ENCODE data around the gene WDR46. TPM values are rescaled to one million over a fixed set of nuclear protein-coding genes. Genes with fewer than 3 reads are reported as not detected.

Gene WDR46
- total RNA-seq, 1 donor from 2014 or later: 31.1 TPM

GRCh38 chr6:33295621-33296369 is 6.8 kb upstream of the WDR46 start:
- Histone ChIP-seq H3K9ac (no peak overlapping the region), H3K27ac (no peak overlapping the region), H3K4me2 (no peak overlapping the region), H3K79me2 (ENCODE audit: low read depth) (peaks cover 20% of the 10 kb centered on the region), H3K9me3 (ENCODE audit: low read depth) (no peaks in the 10 kb centered on the region), H3K27me3 (no peaks in the 10 kb centered on the region), H2AFZ (replicated peaks) (no peak overlapping the region), H3F3A (ENCODE audit: low read depth) (peaks cover 39% of the 10 kb centered on the region), H3K36me3 (no peaks in the 10 kb centered on the region), H3K4me3 (no peak overlapping the region), H3K4me1 (peaks cover 5% of the 10 kb centered on the region), H4K20me1 (ENCODE audit: low read depth) (peaks cover 15% of the 10 kb centered on the region)
- Mint-ChIP-seq H3K36me3 (peaks cover 2% of the 10 kb centered on the region), H3K27ac (no peak overlapping the region), H3K27me3 (ENCODE audit: insufficient read depth, low read depth) (peaks cover 10% of the 10 kb centered on the region), H3K9me3 (no peaks in the 10 kb centered on the region), H3K4me1 (peaks cover 27% of the 10 kb centered on the region), H3K4me3 (peak overlapping the region; percentile 99)
- TF ChIP-seq EZH2phosphoT487 (IDR thresholded peaks at IDR 0.05) (no peak), EZH2 (IDR thresholded peaks at IDR 0.05) (no peak)
- TF ChIP-seq, protein P1, sequence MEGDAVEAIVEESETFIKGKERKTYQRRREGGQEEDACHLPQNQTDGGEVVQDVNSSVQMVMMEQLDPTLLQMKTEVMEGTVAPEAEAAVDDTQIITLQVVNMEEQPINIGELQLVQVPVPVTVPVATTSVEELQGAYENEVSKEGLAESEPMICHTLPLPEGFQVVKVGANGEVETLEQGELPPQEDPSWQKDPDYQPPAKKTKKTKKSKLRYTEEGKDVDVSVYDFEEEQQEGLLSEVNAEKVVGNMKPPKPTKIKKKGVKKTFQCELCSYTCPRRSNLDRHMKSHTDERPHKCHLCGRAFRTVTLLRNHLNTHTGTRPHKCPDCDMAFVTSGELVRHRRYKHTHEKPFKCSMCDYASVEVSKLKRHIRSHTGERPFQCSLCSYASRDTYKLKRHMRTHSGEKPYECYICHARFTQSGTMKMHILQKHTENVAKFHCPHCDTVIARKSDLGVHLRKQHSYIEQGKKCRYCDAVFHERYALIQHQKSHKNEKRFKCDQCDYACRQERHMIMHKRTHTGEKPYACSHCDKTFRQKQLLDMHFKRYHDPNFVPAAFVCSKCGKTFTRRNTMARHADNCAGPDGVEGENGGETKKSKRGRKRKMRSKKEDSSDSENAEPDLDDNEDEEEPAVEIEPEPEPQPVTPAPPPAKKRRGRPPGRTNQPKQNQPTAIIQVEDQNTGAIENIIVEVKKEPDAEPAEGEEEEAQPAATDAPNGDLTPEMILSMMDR (IDR thresholded peaks at IDR 0.05): no peak
- no peak for DNase-seq (ENCODE audit: low spot score)

DNA sequence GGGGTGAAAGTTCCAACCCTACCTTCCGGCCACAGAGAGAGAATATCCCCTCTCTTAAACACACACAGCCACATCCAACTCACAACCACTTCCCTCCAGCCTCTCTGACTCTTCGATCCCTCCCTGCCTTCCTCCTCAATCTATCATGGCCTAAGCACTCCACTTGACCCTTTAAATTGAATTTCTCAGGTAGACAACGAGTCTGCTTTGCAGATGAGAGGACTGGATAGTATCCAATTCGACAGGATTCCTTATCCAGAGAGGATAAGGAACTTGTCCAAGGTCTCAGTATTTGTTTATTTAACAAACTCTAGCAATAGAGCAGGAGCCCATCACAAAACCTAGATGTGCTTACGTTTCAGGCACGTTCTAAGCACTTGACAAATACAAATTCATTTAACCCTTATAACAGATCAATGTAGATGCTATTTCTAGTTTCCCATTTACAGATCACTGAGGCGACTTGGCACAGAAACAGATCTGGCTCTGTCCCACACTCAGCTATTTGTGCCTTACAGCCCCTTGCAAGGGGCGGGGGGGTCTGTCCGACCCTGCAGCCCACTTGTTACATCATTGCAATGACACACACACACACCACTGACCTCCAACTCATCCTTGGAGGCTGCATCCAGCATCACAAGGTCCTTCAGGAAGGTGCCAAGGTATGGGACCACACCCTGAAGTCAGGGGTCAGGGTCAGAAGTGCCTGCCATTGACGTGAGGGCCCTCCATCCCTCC is 5.2 kb upstream of the WDR46 start:
- Mint-ChIP-seq H3K4me1 (peaks cover 29% of the 10 kb centered on the region), H3K4me3 (peak overlapping the region; percentile 39), H3K27ac (no peak overlapping the region), H3K9me3 (no peaks in the 10 kb centered on the region), H3K36me3 (no peaks in the 10 kb centered on the region), H3K27me3 (ENCODE audit: insufficient read depth, low read depth) (peaks cover 5% of the 10 kb centered on the region)
- no peak overlapping the region for H3K4me3 ChIP-seq
- H3K27ac ChIP-seq: no peak overlapping the region
- no peak for DNase-seq (ENCODE audit: low spot score)
- H2AFZ ChIP-seq (replicated peaks): no peak overlapping the region
- H3K27me3 ChIP-seq: no peaks in the 10 kb centered on the region
- H3K79me2 ChIP-seq (ENCODE audit: low read depth): peaks cover 24% of the 10 kb centered on the region
- no peaks in the 10 kb centered on the region for H3K9me3 ChIP-seq (ENCODE audit: low read depth)
- TF ChIP-seq, protein P1 (IDR thresholded peaks at IDR 0.05): no peak
- TF ChIP-seq EZH2phosphoT487 (IDR thresholded peaks at IDR 0.05) (no peak), EZH2 (IDR thresholded peaks at IDR 0.05) (no peak)
- H3K9ac ChIP-seq: no peak overlapping the region
- no peaks in the 10 kb centered on the region for H3K36me3 ChIP-seq
- H3F3A ChIP-seq (ENCODE audit: low read depth): peaks cover 25% of the 10 kb centered on the region
- H4K20me1 ChIP-seq (ENCODE audit: low read depth): peaks cover 4% of the 10 kb centered on the region
- H3K4me1 ChIP-seq: peaks cover 9% of the 10 kb centered on the region
- H3K4me2 ChIP-seq: no peak overlapping the region

GRCh38 chr6:33292996-33293682 is 4.1 kb upstream of the WDR46 start:
- H3K36me3 Mint-ChIP-seq: no peaks in the 10 kb centered on the region
- H3K9ac ChIP-seq: no peak overlapping the region
- H3K4me1 Mint-ChIP-seq: peaks cover 38% of the 10 kb centered on the region
- no peak overlapping the region for H3K27ac ChIP-seq
- peaks cover 18% of the 10 kb centered on the region for H3F3A ChIP-seq (ENCODE audit: low read depth)
- no peaks in the 10 kb centered on the region for H3K9me3 Mint-ChIP-seq
- no peaks in the 10 kb centered on the region for H3K27me3 ChIP-seq
- no peaks in the 10 kb centered on the region for H3K9me3 ChIP-seq (ENCODE audit: low read depth)
- TF ChIP-seq, protein P1 (IDR thresholded peaks at IDR 0.05): no peak
- peaks cover 5% of the 10 kb centered on the region for H3K27me3 Mint-ChIP-seq (ENCODE audit: insufficient read depth, low read depth)
- DNase-seq (ENCODE audit: low spot score): no peak
- H3K4me3 Mint-ChIP-seq: peak overlapping the region; percentile 31
- no peak overlapping the region for H3K4me2 ChIP-seq
- peaks cover 12% of the 10 kb centered on the region for H3K4me1 ChIP-seq
- H4K20me1 ChIP-seq (ENCODE audit: low read depth): peaks cover 4% of the 10 kb centered on the region
- H3K79me2 ChIP-seq (ENCODE audit: low read depth): peaks cover 30% of the 10 kb centered on the region
- no peaks in the 10 kb centered on the region for H3K36me3 ChIP-seq
- no peak overlapping the region for H3K4me3 ChIP-seq
- no peak overlapping the region for H3K27ac Mint-ChIP-seq
- H2AFZ ChIP-seq (replicated peaks): no peak overlapping the region

Measured in neural progenitor cell (in vitro differentiated cells).